NCI-H526 (cell line): ENCODE data around the gene TNS1.

Experiments used
- DNase-seq, 2 experiments: peaks; one replicate each; lab custom pipeline; 2025; lab: John Stamatoyannopoulos, UW

The TNS1 gene

DNA sequence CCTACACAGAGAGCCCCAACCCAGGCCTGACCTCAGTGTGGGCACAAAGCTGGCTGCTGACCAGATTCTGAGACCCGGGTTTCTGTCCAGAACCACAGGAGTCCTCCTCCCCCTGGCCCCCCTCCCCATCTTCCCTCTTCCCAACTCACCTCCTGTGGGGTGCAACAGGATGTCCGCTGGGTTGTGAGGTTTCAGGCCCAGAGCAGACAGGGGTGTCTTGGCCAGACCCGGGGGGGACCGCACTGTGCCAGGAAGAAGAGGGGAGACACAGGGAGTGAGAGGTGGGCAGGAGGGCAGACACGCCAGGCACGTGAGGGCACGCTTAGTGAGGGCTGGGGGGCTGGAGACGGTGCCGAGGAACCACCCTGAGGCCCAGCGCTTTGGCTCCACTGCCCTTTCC, 171.5 kb downstream of the TNS1 start:
- DNase-seq = no peak

DNA sequence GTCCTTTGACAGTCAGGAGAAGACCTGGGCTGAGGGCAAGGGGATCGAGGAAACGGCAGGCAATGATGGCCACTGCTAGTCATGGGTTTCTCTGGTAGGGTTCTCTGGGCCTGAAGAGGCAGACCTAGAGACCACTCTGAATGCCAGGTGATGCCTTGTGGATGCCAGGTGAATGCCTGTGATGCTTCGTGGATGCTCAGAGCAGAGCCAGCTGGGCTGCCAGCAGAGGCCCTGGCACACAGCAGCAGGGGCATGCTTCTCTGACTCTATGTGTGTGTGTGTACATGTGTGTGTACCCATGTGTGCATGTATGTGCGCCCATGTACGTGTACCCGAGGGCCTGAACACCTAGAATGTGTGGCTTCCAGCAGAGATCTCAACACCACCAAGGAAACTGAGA, 172.0 kb downstream of the TNS1 start:
- DNase-seq = no peak

DNA sequence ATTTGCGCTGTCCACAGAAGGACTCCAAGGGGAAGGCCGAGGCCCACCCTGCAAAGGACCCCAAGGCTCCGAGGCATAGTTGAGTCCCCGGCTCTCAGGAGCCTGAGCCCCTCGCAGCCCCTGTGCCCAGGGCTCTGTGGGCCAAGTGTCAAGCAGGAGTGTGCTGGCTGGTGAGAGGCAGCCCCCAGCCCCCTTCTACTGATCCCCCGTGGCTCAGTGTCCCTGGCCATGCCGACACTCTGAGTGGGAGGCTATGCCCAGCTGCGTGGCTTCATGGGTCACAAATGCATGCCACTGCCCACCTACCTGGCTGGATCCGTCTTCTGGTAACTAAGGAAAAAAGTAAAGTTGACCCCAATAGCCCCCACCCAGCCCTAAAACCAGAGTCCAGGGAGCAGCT, 172.7 kb downstream of the TNS1 start:
- no peak for DNase-seq

DNA sequence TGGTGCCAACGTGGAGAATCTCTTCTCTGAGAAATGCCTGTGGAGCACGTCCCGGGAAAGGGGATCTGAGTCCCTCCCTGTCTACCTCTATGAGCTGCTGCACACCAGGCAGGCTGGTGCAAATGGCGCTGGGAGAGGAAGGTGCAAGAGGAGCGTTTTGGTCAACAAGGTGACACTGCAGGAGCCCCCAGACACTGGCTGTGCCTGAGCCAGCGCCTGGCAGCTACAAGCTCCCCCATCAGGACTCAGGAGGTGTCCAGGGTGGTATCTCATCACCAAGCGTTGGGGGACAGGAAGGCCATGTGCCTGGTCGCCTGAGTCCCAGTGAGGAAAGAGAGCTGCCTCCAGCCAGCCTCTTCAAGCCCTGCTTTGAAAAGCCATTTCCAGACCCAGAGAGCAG, 173.4 kb downstream of the TNS1 start:
- no peak for DNase-seq

DNA sequence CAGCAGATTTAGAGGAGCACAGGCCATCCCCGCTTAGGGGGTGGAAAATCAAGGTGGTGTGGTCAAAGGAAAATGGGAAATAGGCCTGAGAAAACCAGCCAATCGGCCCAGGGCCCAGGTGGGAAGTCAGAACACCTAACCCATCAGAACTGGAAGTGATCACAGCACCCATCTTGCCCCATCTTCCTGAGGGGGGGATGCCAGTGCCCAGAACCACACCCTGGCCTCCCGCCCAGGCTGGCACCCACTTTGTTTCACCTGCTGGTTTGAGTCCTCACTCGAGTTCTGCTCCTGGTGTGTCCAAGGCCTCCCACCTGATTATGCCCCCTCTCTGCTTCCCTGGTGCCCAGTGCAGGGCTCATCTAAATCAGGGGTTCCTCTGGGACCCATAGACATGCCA, 174.5 kb downstream of the TNS1 start:
- no peak for DNase-seq

DNA sequence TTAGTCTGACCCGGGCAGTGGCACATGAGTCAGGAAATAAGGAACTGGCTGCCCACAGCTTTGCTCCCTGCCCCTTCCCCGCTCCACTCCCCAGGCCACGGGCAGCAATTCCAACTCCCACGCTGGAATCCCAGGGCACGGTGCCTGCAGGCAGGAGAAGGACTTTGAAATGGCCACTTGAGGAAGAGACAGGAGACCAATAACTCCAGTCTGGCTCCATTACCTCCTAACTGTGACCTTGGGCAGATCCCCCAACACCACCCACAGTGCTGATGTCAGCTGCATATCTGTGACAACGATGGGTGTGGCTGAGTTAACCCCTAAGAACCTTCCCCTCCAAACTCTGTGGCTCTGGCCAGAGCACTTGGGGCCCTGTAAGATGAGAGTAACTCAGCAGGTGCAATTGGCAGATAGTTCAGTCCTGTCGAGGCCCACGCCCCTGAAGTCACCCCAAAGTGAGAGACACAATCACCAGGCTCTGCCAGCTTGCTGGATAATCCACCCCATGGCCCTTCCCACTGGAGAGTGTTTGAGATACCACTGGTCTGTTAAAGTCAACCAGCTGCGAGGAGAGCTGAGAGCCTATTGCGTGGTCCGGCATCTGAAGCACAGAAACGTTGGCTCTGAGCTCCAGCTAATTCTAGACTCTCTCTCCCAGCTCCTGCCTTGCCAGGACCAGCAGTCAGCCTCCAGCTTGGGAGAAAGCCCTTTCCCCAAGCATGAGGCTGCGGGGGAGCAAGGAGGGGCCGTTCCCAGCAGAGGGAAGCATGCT, 175.2 kb downstream of the TNS1 start:
- no peak for DNase-seq

DNA sequence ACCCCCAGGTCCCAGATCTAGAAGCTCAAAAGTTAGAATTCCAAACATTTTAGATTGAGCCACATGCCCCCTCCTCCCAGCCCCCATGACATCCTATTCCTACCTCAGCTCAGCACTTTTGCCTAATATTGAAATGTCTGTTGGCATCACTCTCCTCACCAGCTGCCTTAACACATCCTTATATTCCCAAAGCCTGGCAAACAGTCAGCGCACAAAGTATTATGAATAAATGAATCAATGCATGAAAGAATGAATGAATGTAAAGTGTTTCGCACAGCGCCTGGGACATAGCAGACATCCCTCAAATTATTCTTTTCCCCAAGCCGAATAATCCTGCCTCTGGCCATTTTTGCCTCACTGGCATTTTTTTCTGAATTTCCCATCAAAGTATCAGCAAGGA, 175.8 kb downstream of the TNS1 start:
- DNase-seq = no peak

DNA sequence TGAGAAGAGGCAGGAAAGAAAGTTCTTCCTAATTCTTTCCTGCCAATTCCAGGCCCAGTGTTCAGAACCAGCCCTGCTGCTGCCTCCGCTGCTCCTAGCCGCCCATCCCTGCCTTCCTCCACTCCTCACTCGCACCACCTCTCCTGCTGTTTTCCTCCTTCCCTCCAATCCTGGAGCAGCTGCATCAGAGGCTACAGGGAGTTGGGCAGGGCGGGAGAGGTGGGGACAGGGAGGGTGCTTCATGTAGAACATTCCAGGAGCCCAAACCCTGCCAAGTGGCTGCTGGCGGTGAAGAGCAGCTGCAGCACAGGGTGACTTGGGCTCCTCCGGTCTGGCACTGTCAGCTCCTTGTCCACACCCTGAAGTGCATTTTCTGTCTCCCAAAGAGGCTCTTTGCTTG, 176.3 kb downstream of the TNS1 start:
- DNase-seq = no peak

DNA sequence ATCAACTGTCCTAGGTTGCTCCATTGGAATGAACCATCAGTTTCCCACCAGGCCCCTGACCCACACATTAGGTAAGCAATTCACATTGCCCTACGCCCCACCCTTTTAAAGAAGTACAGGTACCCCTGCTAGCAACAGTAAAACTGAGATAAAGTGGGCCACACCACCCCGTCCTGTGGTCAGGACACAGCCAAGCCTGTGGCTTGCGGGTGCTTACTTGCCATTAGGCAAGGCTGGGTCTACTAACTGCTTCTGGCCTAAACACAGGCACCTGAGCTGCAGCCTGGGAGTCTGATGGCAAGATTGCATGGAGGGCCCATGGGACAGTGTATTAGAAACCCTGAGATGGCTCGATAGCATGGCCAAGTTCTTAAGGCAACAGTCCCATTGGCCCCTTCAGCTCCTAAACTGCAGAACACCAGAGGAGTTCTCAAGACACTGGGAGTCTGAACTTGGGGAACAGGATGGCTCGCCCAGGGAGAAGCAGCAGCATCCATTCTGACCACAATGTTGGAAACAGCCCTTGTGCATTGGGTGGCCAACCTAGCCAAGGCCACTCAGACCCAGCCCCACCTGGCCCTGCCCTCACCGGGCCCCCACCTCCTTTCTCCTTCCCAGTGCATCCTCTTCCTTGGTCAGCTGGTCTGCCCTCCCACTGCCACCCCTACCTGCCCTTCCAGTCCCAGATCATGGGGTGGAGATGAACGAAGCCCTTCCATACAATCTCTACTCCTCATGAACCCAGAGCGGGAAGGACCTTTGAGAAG, 177.1 kb downstream of the TNS1 start:
- no peak for DNase-seq

DNA sequence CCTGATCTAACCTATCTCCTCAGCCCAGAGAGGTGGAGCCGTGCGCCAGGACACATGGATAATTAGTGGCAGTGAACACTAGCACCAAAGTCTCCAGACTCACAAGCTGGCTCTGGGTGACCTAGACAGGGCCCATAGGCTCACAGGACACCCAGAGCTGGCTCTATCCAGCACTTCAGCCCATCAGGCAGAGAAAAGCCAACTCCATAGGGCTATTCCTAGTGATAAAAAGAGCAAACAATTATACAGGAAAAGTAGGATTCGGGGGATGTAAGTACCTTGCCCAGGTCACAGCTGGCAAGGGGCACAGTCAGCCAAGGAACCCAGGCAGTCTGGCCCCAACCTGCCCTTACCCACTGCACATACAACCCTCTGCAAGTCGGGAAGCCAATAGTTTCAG, 178.6 kb downstream of the TNS1 start:
- DNase-seq = no peak

DNA sequence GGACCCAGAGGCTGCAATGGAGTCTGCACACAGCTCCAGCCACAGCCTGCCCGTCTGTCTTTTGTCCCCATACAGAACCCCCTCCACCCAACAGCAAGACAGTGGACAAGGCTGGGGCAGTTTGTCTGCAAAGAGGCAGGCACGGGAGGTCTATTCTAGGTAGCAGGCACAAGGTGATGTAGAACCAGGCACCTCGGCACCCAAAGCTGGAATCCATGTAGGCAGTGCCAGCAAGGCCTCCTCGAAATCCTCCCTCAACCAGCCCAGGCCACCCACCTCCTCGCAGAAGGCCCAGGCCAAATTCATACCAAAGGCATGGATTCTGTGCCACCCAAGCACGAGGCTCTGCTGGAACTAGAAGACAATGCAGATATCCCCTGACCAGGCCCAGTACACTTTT, 179.2 kb downstream of the TNS1 start:
- no peak for DNase-seq

DNA sequence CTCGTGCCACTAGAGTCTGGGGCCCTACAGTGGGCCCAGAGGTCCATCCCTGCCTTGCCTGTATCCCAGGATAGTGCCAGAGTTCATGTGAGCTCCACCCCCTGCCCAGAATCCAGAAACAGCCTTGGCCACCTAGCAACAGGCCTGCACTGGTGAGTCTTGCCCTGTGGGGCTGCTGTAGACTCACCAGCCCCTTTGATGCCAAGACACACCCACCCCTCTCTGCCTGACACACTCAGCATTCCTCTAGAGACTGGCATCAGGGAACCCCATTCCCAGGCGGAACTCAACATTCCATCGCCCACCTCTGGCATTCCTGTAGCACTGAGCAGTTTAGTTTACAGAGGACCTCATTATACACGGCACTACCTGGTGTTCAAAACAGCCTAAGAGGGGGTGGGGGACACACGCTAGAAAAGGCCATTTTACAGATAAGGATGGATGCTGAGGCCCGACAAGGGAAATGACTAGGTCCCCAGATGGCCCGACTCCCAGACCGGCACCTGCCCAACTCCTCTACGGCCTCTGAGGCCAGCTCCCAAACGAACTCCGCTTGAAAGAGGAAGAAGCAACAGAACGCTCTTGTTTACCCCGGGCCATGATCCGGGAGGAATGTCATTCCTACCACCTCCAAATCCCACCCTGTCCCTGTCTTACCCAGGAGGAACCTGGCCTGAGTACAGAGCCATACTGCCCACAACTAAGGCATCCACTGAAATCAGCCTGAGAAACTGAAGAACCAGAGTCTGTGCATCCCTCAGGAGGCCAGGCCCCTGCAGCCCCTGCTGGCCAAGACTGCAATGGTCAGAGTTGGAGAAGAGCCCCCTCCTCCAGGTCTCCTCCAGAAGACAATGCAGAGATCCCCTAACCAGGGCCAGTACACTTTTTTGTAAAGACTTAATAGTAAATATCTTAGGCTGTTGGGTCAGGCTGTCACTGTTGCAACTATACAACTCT, 180.2 kb downstream of the TNS1 start:
- DNase-seq = no peak

DNA sequence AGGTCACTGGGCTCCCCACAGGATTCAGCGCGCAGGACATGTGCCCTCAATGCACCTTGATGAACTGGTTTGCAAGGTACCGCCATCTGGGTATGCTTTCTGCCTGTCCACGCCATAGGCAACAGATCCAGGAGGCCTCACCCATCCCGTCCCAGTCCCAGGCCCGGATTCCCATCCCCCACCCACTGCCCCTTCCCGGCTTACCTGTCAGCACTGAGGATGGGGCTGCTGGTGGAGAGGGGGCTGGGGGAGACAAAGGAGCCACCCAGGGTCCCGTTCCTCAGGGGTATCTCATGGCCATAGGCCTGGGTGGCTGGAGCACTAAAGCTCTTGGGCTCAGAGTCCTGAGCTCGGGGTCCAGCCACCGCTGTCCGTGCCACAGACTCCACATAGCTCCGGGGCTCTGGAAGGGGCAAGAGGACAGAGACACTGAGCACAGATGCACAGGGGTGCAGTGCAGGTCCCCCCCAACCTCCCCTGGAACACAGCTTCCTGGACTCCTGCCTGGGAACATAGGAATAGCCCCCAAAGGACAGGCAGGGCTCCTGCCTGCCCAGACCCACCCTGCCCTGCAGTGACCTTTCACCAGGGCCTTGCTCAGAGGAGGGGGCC, 181.2 kb downstream of the TNS1 start:
- DNase-seq = no peak

DNA sequence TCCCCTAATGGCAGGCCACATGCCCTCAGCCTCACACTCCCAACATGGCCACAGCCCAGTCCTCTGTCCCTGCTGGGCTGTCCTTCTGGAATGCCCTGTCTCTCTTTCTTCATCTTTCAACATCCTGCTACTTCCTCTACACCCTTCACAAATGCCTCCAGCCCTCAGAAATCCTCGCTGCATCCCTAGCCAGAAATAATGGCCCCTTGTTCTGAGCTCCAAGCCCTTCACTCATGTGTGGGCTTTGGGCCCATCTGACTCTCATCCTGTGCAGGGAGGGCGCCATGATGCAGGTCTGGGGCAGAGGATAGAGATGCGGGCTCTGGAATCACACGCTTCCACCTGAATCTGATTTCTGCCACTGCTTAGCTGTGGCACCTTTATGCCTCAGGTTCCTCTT, 181.9 kb downstream of the TNS1 start:
- DNase-seq = no peak

DNA sequence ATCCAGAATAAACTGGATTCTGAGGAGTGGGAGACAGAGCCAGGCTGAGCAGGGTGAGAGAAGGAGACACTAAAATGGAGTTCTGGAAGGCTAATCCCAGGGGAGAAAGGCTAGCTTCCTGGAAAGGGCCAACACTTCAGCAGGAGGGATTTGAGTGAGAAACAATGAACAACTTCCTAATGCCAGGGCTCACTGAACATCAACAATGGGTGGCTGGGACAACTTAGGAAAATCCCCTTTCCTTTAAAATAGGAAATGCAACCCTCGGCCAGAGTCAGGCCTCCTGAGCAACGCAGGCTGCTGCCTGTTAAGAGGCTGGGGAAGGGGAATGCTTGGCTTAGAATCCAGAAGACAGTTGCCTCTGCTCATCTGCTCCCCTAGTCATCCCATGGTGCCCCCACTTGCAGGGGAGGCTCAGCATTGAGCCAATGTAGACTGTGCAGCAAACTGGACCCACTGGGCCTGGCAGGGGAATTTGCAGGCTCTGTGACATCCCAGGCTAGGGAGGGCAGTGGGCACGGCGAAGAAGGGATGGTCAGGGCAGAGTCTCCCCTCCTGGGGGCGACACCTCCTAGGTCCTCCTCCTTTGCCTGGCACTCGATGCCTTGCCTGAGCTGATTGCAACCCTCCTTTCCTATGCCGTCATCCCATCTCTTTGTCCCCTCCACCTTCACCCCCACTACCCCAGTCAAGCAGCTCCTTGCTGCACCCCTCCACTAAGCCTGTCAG, 182.5 kb downstream of the TNS1 start:
- DNase-seq = peak in 1 of 2 experiments; percentile 13

DNA sequence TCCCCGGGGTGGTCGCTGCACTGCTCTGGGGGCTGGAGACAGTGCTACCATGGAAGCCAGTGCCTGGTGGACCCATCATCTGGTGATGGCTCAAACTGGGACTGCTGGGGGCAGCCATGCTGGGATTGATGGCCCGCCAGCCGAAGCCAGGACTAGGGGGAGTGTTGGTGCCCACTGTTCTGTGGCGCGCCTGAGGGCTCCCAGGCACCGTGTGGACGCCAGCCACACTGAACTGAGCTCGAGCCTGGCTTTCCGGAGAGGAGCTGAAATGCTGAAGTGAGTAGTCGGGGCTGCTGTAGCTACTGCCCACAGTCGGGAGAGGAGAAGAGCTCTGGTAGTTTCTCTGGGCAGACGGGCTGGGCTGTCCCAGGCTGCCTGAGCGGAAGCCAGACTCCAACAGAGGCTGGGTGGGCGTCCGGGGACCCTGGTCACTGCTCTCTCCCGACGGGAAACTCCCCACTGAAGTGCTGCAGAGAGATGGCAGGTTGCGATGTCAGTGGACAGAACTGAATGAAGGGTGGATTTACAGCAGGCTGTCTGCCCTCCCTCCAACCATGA, 184.4 kb downstream of the TNS1 start:
- no peak for DNase-seq

DNA sequence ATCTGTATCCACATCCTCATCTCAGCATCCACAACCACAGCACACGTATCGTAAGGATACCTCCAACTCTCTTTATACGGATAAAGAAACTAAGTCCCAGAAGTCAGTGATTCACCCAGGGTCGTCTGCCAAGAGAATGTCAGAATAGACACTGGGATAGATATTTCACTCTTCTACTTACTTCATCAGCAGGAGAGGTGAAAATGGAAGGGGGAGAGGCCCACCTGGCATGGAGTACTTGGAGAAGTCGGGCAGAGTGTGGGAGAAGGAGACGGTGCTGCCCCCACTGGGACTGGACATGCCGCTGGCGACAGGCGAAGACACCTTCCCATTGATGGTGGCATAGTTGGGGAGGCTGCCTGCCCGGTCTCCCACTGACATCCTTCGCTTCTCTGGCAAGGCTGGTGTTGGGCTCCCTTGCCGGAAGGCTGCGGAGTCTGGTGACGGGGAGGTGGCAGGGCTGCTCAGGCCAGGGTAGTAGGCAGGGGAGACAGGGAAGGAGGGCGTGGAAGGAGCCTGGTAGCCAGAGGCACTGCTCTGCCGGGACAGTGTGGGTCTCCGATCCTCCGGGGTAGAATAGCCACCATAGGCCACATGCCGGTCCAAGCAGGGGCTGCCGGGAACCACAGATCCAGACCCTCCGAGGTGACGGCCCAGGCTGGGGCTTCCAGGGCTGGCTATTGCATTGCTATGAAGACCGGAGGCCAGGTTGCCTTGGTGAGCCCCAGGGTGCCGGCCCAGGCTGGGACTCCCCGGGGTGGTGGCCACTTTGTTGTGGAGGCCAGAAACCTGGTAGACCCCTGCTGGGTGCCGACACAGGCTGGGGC, 185.1 kb downstream of the TNS1 start:
- no peak for DNase-seq

DNA sequence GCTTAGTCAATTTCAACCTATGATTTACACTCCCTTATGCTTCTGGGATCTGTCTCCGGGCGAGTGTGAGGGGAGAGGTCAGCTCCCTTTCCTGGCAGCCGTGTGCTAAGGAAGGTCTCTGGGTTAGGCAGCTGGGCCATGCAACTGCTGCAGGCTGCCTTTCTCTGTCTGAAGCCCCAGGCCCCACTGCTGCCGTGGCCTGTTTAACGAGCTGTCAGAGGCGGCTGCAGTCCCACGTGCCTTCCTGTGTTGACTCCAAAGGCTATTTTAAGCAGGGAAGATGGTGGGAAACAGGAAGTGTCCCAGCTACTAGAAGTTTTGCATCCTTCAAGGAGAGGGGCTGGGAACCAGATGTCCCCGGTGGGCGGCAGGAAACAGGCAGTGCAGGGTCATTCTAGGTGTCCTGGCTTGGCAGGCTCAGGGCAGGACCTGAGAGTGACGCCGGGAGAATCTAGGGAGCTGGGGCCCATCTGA, 186.4 kb downstream of the TNS1 start:
- no peak for DNase-seq

DNA sequence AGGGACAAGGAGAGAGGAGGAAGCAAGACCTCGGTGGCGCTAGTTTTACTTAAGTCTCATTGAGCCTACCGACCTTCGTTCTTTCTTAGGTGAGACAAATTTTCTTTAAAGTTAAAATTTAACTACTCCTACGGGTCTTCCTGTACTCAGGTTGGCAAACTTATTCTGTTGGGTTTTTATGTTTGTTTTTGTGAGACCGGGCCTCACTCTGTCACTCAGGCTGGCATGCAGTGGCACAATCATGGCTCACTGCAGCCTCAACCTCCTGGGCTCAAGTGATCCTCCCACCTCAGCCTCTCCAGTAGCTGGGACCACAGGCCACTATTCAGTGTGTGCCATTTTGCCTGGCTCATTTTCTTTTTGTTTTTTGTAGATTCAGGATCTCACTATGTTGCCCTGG, 189.0 kb downstream of the TNS1 start:
- DNase-seq = no peak

DNA sequence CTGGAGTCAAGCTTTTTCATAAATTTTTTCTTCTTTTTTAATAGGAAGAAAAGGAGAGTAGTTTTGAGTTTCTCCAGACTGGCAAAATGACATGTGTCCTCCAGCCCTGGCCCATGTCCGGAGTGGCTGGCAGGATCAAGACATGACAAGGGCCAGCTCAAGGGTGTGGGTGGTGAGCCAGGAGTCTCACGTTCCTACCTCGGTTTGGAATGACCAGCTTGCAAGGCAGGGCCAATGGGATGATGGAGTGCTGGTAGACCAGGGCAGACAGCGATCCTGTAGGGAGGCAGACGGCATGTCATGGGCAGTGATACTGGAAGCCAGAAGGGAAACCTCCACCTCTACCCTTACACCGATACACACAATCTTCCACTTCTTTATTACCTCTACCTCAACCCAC, 190.6 kb downstream of the TNS1 start:
- DNase-seq = no peak
